PC-3 (cell line): Measurements from ENCODE around the gene SLC12A3.
"Not testable (repeated sequence)": the region's sequence is repeated elsewhere in the genome, so short reads cannot be mapped to it uniquely, and the experiment has no call there.

Experiments
- EZH2 ChIP-seq: fragments of 300-600 bp; sonication (generic); IDR thresholded peaks from one replicate; pipeline ENCODE4 v1.6.1; 2017; ENCODE audit warnings: antibody characterized with exemption, mild to moderate bottlenecking, low read length; ENCODE audit not compliant: unreplicated experiment
- EZH2phosphoT487 ChIP-seq: fragments of 300-600 bp; sonication (generic); IDR thresholded peaks from 2 replicates; pipeline ENCODE4 v1.6.1; 2018; ENCODE audit warnings: mild to moderate bottlenecking, antibody characterized with exemption, low read length, borderline replicate concordance
- TF ChIP-seq, protein P1 (sequence below): fragments of 300-600 bp; sonication (generic); conservative IDR thresholded peaks from 2 replicates; pipeline ENCODE4 v1.5.1; 2017; ENCODE audit warnings: antibody characterized with exemption, low read depth, mild to moderate bottlenecking, low read length

DNA sequence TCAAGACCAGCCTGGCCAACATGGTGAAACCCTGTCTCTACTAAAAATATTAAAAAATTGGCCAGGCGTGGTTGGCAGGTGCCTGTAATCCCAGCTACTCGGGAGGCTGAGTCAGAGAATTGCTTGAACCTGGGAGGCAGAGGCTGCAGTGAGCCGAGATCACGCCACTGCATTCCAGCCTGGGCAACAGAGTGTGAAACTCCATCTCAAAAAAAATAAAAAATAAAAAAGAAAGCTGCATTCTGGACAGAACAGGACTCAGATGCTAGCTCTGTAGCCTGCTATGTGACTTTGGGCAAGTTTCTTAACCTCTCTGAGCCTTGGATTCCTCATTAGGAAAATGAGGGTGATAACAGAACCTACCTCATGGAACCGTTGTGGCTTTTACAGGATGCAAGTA is 3.8 kb downstream of the SLC12A3 start:
- TF ChIP-seq, protein P1, sequence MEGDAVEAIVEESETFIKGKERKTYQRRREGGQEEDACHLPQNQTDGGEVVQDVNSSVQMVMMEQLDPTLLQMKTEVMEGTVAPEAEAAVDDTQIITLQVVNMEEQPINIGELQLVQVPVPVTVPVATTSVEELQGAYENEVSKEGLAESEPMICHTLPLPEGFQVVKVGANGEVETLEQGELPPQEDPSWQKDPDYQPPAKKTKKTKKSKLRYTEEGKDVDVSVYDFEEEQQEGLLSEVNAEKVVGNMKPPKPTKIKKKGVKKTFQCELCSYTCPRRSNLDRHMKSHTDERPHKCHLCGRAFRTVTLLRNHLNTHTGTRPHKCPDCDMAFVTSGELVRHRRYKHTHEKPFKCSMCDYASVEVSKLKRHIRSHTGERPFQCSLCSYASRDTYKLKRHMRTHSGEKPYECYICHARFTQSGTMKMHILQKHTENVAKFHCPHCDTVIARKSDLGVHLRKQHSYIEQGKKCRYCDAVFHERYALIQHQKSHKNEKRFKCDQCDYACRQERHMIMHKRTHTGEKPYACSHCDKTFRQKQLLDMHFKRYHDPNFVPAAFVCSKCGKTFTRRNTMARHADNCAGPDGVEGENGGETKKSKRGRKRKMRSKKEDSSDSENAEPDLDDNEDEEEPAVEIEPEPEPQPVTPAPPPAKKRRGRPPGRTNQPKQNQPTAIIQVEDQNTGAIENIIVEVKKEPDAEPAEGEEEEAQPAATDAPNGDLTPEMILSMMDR = not testable (repeated sequence)
- TF ChIP-seq EZH2, EZH2phosphoT487: not testable (repeated sequence)
